Measurements from ENCODE around the gene CORO6.

Gene CORO6

DNA sequence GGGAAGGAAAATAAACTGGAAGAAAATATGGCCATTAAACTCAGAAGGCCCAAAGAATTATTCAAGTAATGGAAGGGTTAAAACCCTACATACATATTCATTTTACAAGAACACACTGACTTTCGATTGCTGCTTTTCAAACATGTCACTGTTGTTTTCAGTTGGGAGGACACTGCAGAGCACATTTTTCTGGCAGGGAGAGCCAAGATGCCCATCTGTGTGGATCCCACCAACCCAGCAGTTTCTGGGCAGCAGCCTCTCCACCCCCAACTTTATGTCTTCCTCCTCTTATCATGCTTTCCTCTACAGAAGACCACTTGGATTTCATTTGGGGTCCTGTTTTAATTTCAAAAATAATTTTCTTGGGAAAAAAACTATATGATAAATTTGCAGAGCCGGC, 7.1 kb upstream of the CORO6 start:
- no peak for DNase-seq

DNA sequence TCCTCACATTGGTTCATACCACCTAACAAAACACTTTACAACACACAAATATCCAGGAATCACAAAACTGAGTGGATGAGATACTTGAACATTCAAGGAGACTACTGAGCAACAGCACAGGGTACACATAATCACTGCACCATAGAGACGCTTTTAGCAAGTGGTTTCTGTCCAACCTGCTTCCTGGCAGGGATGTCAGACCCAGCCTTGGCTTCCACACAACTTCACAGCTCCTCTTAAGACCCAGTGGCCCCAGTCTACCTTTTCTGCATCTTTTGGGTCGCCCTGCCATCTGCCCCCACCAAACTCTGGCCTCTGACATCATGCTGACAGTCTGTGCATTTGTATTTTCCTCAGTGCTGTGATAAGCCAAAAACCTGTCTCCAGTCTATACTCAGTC, 5.9 kb upstream of the CORO6 start:
- DNase-seq, result no peak

DNA sequence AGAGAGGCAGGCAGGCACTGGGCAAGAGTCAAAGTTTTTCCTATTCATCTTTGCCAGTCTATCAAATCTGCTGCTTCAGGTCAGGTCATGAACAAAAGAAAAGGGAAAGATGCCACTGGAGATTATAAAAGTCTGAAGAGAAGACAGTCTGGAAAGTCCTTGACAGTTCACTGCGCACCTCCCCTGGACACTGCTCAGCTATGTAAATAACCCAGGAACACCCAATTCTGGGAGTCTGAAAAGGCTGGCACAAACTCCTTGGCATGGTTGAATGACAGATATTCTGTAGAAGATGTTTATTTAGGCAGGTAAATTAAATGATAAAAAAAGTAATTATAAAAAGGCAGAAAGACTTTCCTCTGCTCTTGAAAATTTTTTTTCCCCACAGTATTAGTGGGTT, 5.2 kb upstream of the CORO6 start:
- no peak for DNase-seq

DNA sequence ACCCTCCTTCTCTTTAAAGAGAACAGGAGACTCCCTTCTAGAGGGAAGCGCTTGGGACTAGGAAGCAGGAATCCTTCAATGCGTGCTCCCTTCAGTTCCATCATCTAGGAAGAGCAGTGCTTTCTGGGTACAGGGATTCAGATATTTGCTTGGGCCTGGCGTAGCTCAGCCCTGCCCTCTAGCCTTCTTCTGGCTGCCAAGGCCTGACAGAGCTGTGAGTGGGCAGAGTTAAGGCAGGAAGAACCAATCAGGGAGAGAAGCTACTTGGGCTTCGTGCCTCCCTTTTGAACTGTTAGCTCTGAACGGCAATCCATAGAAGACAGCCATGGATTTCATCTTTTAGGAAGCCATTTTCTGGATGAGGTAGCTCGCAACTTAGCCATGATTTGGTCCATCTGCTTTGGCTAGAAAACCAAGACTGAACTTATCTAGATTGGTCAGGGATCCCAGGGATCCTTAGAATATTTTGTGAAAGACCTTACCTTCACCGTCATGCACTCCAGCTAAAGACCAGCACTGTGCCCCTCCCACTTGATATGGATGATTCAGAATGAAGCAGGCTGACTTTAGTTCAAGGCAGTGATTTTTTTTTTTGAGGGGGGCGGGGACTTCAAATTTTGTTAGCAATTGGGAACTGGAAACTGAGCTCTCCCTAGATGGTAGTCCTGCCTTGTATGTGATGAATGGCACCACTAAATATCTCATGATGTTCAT, 2.5 kb upstream of the CORO6 start:
- no peak for DNase-seq

DNA sequence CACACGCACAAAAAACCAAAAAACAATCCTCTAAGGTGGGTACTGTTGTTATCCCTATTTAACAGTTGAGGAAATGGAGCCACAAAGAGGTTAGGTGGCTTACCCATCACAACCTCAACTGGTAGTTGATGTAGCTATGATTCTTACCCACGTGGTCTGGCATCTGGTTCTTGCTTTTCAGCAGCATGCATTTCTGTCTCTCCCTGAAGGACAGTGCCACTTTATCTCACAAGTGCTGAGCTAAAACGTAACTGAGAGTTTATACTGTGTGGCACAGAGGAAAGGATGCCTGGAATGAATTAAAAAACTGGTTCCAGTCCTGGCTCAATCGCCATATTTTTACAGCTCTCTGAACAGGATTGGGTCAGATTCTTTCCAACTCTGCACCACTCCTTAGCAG, 1.9 kb upstream of the CORO6 start:
- DNase-seq, result no peak

DNA sequence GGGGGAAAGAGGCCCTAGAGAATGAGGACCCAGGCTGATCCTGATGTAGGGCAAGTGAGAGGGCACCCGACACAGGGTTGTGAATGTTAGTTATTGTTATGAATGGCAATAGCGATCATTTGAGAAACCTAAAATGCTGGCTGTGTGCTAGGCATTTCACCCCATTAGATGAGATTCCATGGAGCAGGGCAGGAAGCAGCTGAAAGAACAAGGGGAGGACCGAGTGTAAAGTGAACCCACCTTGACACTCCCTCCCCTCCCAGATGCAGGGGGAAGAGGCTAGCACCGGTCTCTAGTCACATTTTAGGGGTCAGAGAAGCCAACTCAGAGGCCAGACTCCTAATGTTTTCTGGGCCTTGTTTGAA, 553 bp upstream of the CORO6 start:
- no peak for DNase-seq

GRCh38 chr17:29621751-29622194, 939 bp downstream of the CORO6 start:
- no peak for DNase-seq

DNA sequence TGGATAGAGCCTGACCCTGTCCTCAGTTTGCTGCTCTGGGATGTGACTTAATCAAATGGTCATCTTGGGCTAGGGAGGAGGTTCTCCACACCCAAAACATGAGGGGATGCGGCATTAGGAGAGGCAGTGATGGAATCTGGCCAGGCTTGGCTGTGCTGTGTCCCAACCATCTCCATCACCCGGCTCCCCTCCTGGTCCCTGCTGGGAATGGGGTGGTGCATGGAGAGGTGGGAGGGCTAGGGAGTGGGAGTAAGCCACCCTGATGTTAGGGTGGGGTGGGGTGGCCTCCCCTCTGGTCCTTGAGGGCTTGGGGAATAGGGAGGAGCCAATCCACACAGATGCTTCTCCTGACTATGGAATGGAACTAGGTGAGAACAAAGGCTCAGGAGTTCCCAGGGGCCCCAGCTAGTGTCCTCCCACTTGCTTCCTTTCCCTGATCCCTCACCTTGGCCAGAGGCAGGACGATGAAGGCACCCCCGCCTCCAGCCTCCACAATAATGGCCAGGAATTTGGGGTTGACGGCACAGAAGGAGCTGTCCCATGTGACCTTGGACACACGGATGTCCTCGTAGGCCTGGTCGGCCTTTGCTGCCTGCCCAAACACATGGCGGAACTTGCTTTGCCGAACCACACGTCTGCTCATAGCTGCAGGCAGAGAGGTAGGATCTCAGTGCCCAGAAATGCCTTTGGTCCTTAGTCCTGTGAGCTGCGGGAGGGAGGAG, 1.8 kb downstream of the CORO6 start:
- no peak for DNase-seq

DNA sequence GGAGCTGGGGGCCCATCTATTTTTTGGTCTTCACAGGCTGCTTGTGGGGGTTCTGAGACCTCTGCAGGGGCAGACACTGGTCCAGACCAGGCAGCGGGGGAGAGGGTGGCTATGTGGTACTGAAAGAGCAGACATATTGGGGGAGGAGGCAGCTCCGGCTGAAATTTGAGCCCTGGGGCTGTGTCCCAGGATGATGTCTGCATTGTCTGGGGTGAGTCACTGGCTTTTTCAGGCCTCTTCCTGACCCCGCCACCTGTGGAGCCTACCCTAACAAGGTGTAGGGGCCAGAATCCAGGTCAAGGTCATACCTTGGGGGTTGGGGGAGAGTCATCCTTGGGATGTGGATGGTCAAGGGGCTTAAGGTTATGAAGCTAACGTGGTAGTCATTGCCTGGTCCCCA, 2.4 kb downstream of the CORO6 start:
- DNase-seq, result no peak

DNA sequence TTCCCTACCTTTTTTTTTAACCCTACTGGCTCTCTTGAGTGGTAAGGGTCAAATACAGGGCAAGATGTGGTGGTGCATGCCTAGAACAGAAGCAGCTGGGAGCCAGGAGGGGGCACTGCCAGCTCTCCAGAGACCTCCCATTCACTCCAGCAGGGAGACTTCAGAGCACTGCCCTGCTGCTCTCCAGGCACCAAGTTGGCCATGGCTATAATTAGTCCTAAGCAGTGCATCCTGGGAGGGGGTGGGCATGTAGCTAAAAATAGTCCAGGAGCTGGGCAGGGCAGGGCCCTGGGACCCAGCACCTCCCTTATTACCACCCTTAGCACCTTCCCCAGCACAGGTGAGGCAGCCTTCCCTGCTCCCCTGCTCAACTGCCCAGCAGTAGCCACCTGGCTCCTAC, 3.5 kb downstream of the CORO6 start:
- no peak for DNase-seq

DNA sequence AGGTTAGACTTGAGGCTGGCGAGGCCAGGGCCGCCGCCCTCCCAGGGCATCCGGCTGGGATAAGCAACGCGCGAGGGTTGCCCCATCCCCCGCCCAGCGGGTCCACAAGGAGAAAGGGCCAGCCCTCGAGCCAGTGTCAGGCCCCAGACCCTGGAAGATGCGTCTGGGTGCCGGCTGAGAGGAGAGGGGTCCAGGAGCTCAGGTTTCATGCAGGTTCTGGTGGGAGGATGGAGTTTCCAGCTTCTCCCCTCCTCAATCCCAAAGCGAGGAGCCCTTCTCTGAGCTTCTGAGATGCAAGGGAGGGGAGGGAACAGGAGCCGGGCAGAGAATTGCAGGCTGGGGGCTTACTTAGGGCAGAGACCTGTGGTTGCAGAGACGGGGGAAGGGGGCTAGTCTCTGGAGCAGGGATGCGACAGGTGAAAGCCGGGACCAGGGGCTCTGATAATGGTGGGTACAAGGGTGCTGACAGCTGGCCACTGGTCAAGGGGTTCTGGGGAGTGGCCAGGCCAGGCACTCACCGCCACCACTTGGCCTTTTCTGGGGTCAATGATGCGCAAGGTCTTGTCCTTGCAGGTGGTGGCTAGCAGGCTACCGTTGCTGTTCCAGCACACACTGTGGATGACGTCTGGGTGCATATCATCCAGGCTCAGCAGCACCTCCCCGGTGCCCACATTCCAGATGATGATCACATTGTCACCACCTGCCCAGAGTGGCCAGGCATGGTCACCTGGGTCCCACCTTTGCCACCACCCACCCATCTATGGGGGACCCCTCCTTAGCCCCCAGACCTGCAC, 4.2 kb downstream of the CORO6 start:
- DNase-seq, result no peak

GRCh38 chr17:29617481-29618271, 5.0 kb downstream of the CORO6 start:
- DNase-seq, result no peak

DNA sequence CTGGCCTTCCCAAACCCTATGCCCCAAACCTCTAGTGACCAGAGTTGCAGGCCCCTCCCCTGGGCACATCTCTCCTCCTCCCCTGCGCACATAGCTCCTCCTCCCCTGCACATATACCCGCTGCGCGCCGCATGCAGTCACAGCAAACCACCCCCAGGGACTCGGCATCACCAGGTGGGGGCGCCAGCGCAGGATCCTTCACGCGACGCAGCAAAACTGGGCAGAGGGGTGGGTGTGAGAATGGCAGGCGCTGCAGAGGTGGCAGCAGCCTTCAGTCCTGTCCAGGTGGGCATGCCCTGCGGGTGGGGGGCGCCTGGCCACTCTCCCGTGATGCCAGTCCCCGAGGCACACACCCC, 5.6 kb downstream of the CORO6 start:
- no peak for DNase-seq

DNA sequence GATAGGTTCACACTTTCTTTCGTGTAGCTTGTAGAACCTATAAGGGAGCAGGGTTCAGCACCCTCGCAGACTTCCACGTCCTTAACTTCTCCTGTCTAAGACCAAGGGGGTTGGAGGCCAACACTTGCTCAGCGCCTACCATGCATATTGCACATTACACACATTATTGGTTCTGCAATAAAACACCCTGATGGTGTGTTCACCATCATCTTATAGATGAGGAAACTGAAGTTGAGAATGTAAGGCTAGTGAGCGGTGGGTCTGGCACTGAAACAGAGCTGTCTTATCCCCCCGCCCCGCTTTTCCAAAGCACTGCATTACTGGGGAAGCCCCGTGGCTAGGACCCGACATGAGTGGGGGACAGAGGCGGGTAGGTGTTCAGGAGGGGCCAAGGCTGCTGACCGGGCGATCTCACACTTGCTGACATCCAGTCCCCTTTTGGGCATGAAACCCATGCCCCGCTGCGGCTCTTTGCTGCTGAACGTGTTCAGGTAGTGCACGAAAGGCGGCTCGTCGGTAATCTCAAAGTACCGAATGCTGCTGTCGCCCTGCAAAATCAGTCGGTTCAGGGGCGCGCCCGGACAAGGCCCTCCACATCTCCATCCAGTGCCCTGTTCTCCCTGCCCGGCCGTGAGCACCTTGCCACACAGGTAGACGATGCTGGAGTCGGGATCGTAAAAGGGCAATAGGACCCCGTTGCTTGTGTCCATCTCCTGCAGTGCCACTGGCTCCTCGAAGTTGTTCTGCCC, 6.2 kb downstream of the CORO6 start:
- no peak for DNase-seq

GRCh38 chr17:29615492-29616299, 7.0 kb downstream of the CORO6 start:
- DNase-seq, result no peak

- no peak for DNase-seq
Measured at GRCh38 chr17:29615048-29615385, 7.7 kb downstream of the CORO6 start.

DNA sequence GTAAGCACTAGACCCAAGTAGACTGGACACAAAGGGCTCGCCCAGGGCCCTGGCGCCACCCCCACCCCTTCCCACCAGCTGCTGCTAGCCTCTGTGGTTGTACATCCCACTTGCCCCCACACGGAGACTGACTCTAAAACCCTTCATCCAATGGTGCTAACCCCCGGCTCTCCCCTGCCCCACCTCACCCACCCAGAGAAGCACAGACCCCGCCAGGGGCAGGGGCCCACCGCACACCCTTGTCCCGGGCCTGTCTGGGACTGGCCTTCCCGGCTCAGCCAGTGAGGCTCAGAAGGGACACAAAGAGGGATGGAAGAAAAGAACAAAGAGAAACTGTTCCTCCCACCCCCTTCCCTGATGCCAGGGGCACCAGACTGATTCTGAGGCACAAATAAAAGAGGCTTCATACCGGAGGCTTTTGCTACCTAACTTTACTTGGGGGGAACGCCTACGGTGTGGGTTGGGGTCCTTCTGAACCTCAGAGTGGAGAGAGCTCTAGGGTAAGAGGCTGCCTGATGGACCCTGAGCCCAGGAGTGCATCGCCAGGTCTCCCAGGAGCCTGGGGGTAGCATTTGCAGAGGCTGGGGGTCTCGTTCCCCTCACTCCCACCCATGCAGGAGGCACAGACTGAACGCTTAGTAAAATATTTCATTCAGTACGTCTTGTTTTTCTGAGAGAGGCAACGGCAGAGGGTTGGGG, 8.2 kb downstream of the CORO6 start:
- no peak for DNase-seq

GRCh38 chr17:29613856-29614255, 8.9 kb downstream of the CORO6 start:
- DNase-seq, result no peak

DNA sequence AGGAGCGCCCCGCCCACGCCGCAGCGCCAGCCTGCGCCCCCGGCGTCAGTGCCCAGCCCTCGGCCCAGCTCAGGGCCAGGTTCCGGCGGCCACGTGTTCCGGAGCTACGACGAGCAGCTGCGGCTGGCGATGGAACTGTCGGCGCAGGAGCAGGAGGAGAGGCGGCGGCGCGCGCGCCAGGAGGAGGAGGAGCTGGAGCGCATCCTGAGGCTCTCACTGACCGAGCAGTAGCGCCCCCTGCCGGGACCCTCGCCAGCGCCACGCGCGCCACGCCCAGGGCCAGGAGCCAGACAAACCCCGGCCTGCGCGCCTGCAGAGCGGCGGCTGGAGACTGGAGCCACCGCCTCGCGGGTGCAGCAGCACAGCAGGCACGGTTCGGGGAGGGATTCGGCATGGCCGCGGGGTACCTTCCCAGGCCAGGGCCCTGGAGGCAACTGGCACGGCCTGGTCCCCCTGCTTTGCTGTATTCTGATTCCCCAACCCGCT, 9.3 kb downstream of the CORO6 start:
- DNase-seq, result no peak

DNA sequence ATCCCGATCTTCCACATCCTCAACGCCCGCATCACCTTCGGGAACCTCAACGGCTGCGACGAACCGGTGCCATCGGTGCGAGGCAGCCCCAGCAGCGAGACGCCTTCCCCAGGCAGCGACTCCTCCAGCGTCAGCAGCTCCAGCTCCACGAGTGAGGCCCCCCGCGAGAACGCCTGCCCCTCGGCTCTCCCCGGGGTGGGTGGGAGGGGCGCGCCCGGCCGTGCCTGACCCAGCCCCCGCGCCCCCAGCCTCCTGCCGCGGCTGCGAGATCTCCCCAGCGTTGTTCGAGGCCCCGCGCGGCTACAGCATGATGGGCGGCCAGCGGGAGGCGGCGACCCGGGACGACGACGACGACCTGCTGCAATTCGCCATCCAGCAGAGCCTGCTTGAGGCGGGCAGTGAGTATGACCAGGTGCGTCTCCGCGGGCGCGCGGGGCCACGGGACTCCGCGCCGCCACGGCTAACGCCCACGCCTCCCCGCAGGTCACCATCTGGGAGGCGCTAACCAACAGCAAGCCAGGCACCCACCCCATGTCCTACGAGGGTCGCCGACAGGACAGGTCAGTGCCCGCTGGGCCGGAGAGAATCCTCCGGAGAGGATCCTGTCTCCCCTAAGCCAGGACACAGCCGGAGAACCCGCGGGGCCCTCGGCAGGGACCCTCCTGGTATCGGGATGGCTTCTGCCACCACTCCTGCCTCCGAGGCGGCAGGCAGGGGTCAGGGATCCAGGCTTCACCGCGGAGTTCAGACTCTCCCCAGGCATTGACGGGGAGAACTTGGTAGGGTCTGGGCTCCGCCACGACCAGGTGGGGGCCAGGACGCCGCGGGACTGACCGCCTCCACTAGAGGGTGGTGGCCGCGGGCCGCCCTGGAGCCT, 10.1 kb downstream of the CORO6 start:
- DNase-seq, result no peak
